HG02943 (cell line): Measurements from ENCODE around the gene GNG7.
A peak's percentile ranks its signal among the peaks of the same experiment; 100 is the strongest.
"Not testable (repeated sequence)": the region's sequence is repeated elsewhere in the genome, so short reads cannot be mapped to it uniquely, and the experiment has no call there.

Experiments used
- ATAC-seq: cut with Tn5 transposase; IDR thresholded peaks from one replicate; pipeline ENCODE4 v1.9.1; 2021; ENCODE audit warnings: mild to moderate bottlenecking, low read depth, moderate library complexity; ENCODE audit not compliant: unreplicated experiment

Gene GNG7

DNA sequence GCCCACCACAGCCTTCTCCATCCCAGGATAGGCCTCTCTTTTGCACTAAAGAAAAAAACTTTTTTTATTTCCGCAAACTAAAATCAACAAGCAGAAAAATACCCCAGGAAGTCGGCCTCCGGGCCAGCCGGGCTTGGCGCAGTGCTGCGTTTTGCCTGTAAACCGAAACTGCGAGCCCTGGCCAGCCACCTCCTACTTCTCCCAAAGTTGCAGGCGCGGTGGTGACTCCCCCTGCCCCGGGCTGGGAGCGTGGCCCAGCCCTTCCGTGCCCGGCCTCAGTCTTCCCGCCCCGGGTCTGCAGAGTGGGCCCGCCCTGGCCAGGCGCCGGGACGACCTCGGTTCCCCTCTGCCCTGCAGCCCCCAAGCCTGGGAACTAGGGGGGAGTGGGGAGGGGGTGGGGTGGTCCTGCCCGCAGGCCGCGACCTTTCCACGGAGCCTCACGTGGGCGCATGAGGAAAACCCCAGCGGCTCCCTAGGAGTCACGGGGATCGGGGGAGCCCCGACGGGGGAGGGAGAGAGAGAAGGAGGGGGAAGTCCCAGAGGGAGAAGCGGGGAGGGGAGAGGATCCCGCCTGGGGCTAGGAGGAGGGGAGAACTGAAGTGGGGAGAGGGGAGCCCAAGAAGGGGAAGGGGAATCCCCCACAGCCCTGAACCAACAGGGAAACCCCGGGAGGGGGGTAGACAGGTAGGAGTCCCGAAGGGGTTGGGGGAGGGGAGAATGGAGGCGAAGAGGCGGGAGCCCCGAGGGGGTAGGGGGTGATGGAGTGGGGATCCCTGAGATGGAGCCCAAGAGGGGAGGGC lies 223.5 kb downstream of the GNG7 start:
- no peak for ATAC-seq

DNA sequence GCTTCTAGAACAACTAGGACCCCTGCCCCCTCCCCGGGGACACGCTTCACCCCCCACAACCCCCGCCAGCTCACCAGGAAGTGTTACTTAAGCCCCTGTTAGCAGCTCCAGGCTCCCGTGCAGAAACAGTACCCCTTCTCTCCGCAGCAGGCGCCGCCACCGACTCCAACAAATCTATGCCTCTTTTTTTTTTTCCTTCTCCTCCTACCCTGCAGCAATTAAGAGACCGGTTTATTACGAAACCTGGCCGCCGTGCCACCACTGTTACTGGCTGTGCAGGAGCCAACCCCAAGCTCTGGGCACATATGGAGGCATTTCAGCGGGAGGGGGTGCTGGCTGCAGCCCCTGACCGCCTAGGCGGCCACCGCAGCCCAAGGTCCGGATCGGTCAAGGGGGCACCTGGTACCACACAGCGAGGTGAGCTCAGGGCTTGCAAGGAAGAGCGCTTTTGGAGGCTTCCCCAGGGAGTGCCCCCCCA lies 224.2 kb downstream of the GNG7 start:
- no peak for ATAC-seq

DNA sequence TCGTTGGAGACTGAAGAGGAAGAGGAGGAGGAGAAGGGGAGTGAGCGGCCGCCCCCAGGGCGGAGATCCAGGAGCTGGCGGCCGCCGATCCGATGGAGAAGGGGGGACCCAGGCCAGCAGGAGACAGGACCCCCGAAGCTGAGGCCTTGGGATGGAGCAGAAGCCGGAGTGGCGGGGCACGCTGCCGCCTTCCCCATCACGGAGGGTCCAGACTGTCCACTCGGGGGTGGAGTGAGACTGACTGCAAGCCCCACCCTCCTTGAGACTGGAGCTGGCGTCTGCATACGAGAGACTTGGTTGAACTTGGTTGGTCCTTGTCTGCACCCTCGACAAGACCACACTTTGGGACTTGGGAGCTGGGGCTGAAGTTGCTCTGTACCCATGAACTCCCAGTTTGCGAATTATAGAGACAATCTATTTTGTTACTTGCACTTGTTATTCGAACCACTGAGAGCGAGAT lies 224.7 kb downstream of the GNG7 start:
- no peak for ATAC-seq

DNA sequence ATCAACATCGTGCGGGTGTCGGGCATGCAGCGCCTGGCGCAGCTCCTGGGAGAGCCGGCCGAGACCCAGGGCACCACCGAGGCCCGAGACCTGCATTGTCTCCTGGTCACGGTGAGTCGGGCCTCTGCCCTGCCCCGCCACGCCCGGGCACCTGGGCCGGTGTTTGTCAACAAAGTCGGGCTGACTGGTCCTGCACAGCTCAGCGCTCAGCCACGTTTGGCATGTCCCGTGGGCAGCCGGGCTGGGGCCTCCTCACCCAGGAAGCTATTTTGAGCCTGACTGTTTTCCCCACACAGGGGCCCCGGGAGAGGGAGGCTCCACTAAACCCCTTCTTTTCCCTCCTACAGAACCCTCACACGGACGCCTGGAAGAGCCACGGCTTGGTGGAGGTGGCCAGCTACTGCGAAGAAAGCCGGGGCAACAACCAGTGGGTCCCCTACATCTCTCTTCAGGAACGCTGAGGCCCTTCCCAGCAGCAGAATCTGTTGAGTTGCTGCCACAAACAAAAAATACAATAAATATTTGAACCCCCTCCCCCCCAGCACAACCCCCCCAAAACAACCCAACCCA lies 225.3 kb downstream of the GNG7 start:
- no peak for ATAC-seq

DNA sequence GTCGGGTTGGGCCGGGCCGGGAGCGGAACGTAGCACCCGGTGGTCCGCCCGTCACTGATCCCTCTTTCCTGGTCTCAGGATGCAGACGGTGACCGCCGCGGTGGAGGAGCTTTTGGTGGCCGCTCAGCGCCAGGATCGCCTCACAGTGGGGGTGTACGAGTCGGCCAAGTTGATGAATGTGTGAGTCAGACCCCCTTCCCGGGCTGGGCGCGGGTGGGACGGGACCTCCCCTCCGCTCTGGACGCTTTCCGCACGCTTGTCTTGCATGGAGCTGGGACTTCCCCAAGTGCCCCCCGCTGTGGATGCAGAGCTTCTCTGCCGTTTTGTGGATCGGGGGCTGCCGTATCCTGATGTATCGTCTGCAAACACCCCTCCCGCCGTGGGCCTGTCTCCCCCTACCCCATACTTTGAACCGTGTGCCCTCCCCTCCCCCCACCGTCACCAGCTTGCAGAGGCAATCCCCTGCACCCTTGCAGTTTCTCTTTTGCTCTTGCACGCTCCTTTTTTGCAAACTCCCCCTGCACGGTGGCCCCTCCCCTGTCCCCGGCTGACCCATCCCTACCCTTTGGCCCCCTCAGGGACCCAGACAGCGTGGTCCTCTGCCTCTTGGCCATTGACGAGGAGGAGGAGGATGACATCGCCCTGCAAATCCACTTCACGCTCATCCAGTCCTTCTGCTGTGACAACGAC lies 225.9 kb downstream of the GNG7 start:
- no peak for ATAC-seq

DNA sequence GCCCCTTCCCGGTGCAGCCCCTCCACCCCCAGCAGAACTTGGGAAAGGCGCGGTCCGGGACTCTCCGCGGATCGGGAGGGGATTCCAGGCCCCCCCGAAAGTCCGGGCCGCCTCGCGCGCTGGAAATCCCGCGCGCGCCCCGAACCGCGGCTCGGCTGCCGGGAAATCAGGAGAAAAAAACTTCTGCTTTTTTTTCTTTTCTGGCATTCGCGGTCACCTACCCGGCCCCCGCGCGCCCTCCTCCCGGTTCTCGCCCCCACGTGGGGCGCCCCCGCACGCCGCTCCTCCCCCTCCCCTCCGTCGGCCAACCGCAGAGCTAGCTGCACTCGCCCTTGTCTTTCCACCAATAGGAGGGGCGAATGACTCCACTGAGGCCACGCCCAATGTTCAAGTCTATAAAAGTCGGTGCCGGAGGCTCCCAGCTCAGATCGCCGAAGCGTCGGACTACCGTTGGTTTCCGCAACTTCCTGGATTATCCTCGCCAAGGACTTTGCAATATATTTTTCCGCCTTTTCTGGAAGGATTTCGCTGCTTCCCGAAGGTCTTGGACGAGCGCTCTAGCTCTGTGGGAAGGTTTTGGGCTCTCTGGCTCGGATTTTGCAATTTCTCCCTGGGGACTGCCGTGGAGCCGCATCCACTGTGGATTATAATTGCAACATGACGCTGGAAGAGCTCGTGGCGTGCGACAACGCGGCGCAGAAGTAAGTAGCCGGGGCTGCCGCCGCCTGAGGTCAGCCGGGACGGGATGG lies 226.6 kb downstream of the GNG7 start, which contains the start of gene GADD45B:
Gene GADD45B (plus strand): TSS at position 426 of the 749 bp plus-strand sequence. CDS start 232 bp downstream, at position 658.
- ATAC-seq, result peak; percentile 48

DNA sequence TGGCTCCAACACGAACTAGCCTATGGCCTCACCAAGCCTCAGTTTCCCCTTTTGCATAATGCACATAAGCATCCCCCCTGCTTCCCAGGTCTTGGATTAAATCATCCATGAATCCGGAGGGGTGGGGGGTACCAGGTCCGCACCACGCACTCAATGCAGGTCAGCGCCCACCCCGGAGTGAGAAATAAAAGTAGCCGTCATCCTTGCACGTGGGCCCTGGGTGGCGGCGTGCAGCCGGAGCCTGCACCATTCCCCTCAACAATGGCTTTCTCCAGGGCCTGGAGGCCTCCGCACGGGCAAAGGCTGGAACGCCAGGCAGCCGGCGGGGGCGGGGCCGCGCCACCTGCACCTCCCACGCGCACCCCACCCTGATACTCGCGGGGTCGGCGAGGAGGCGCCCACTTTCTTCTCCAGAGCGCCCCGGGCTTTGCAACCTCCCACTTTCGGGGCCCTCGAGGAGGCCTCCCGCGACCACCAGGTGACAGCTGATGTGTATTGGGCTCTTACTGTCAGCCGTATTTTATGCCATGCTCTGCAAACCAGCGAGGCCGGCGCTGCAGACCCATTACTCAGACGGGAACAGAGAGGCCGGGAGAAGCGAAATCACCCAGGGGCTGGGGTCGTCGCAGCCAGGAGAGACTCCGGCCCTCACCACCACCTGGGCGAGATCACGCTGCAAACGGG lies 227.3 kb downstream of the GNG7 start:
- peak; percentile 3 for ATAC-seq

DNA sequence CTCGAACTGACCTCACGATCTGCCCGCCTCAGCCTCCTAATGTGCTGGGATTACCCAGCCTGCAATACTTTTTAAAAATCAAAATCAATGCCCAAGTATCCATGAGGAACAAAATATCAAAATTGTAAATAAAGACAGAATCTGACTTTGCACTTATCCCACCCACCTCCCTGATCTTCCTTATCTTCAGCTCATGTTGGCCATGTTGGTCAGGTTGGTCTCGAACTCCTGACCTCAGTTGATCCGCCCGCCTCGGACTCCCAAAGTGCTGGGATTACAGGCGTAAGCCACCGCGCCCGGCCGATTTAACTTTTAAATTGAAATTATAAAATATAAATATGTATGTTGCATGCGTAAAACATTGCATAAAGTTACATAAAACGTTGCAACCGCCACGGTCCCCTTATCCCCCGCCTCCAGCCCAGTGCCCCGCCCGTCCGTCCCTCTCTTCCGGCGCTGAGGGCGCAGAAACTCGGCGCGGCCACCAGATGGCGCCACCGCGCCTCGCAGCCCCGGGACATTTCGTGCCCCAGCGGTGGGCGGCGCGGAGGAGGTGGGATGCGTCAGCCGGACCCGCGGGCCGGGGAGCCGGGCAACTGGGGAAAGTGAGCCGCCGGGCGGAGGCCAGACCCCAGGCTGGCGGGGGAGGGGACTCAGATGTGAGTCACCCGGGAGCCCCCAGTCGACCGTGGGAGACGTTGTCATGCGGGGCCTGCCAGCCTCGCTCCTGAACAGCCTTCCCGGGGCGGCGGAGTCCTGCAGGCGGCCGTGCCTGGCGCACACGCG lies 228.1 kb downstream of the GNG7 start:
- peak; percentile 19 for ATAC-seq

DNA sequence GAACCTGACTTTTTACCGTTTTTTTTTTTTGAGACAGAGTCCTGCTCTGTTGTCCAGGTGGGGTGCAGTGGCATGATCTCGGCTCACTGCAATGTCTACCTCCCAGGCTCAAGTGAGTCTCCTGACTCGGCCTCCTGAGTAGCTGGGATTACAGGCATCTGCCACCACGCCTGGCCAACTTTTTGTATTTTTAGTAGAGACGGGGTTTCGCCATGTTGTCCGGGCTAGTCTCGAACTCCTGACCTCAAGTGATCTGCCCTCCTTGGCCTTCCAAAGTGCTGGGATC lies 232.6 kb downstream of the GNG7 start:
- not testable (repeated sequence) for ATAC-seq

DNA sequence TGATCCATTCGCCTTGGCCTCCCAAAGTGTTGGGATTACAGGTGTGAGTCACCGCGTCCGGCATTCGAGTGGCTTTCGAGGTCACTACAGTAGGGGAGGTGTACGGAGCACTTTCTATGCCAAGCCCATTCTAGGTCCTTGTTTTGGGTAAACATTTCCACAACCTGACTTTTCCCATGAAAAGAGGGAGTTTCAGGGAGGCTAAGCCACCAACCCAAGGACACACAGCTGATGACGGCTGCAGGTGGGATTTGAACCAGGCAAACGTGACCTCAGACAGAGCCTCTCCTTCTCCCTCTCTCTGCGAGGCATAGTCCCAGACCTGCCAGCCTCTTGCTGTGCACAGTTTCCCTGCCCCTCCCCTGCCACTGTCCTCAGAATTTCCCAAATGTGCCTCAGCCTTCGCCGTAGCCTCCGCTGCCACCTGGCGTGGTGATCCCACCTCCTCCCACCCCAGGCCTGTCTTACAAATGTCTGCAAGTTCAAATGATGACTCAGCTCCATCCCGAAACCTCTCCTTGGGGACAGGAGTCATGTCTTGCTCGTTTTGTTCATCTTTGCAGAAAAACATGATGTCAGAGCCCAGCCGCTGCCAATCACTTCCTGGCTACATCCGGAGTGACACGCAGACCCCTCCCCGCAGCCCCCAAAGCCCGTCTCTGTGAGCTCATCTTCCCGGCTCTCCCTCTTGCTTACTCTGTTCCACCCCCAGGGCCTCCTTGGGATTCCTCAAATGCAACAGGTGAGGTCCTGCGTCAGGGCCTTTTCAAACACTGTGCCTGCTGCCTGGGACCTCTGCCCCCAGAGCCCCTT lies 233.2 kb downstream of the GNG7 start:
- ATAC-seq, result no peak

DNA sequence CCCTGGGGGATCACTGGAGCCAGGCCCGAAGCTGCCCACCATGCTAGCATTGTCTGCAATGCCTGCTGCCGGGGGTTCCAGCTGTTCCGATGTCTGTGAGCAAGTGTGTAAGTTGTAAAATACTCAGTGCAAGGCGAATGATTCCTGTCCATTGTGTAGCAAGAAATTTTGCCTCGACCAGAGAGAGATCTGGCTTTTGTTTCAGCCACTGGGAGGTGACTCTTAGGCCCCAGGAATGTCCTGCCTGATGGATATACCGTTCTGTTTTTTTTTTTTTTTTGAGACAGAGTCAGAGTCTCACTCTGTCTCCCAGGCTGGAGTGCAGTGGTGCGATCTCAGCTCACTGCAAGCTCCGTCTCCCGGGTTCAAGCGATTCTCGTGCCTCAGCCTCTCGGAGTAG lies 233.9 kb downstream of the GNG7 start:
- no peak for ATAC-seq

DNA sequence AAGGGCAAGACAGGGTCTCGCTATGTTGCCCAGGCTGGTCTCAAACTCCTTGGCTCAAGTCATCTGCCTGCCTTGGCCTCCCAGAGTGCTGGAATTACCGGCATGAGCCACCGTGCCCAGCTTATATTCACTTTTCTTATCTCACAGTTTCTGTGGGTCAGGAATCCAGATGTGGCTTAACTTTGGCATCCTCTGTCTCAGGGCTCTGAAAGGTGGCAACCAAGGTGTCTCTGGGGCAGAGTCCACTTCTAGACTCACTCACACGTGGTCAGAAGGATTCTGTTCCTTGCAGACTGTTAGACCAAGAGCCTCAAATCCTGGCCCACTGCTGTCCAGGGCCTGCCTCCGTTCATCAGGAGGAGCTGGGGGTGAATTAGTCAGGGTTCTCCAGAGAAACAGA lies 238.1 kb downstream of the GNG7 start:
- ATAC-seq, result no peak

DNA sequence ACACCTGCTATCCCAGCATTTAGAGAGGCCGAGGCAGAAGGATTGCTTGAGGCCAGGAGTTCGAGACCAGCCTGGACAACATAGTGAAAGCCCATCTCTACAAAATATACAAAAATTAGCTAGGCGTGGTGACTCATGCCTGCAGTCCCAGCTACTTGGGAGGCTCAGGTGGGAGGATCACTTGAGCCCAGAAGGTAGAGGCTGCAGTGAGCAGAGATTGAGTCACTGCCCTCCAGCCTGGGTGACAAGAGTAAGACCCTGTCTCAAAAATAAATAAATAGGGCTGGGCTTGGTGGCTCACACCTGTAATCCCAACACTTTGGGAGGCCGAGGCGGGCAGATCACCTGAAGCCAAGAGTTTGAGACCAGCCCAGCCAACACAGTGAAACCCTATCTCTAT lies 238.8 kb downstream of the GNG7 start:
- not testable (repeated sequence) for ATAC-seq

DNA sequence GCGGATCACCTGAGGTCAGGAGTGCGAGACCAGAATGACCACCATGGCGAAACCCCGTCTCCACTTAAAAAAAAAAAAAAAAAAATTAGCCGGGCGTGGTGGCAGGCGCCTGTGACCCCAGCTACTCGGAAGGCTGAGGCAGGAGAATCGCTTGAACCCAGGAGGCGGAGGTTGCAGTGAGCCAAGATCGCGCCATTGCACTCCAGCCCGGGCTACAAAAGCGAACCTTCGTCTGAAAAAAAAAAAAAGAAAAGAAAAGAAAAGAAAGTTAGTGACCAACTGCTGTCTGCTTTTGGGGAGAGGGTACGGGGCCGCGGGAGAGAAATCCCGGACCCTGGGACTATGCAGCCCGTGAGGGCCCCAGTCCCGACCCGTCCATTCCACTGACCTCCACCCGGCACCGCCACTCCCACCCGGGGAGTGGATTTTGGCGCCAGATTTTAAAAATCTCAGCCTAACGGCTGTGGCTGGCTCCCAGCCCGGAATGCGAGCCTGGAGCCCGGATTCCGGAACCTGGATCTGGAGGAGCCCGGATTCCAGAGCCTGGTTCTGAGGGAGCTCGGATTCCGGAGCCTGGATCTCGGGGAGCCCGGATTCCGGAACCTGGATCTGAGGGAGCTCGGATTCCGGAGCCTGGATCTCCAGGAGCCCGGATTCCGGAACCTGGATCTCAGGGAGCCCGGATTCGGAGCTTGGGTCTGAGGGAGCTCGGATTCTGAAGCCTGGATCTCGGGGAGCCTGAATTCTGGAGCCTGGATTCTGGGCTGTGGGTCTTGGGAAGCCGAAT lies 239.7 kb downstream of the GNG7 start:
- ATAC-seq, result no peak

DNA sequence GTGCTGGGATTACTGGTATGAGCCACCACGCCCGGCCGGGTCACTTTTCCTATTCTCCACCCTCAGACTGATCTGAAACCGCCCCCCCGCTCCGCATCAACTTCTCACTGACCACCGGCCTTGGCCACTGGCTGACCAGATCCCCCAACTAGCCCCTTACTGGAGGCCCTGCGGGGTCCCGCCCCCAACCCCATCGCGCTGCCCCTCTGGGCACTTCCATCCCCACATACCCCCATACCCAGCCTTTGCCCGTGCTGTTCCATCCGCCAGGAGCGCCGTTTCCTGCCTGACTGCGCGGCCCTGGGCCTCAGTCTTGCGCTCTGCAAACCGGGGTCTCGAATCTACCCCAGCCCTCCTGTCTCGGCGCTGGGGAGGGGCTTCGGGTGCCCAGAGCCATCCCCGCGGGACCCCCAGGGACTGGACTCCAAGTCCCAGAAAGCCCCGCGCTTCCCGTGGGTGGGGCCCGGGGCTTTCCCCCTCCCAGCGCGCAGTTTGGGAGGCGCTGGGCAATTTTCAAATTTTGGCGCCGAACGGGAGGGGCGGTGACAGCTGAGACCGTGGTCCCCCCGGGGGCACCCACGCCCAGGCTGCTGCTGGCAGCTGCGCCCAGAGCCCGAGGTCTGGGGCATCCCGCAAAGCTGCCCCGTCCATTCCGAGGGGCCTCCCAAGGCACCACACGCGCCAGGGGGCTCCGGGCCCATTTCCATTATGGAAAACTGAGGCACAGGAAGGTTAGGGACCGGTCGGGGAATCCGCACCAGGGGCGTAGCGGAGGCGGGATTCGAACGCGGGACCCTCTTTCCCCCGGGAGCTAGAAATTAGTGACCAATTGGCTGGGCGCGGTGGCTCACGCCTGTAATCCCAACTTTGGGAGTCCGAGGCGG lies 240.5 kb downstream of the GNG7 start:
- ATAC-seq, result no peak
